Activated effector memory CD4-positive, alpha-beta T cell treated with Interleukin-2 at 50 U/mL for 16 hours (primary cell): ENCODE results near the gene C1GALT1C1.
"Not testable (repeated sequence)": the region's sequence is repeated elsewhere in the genome, so short reads cannot be mapped to it uniquely, and the experiment has no call there.

ENCODE experiments used
- DNase-seq: peaks from one replicate; pipeline ENCODE4 v3.0.0-alpha.2; 2020

The C1GALT1C1 gene

DNA sequence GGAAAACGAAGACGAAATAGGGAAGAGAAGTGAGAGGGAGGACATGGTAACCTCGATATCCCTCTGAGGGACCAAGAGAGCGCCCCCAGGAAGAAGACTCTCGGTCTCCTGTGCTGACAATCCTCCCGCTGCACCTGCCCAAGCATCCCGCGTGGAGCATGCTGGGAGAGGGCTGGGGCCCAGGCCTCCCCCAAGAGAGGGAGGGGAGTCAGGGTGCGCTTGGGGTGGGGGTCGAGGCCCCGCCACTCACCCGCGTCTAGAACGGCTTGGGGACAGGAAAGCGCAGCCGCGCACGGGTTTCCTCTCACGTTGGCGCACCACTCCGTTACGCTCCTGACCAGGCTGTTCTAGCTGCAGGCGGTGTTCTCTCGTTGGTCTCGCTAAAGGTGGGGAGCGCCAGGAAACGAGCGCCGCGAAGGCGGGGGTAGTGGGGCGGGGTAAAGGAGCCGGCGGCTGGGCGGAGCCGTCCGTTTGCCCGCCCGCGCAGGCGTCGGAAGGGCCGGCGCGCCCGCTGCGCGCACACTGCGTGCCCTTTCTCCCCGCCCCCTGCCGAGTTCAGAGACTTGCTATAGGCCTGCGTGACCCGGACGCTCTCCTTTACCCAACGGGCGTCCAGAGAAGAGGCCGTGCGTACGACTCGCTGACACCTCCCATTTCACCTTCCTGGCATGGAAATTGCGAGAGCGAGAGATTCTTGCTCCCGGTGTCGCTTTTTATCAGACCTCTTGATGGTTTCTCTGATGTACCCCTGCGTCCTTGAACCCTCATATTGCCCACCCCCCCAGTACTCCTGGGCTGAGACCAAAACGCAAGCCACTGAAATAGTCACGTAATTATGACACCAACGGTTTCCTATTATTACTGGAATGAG, at the start of gene C1GALT1C1:
Gene C1GALT1C1, minus strand, starts transcription at position 388 of the 871 bp plus-strand sequence. CDS start 2,888 bp downstream, outside the sequence.
- DNase-seq, result peak; percentile 87

DNA sequence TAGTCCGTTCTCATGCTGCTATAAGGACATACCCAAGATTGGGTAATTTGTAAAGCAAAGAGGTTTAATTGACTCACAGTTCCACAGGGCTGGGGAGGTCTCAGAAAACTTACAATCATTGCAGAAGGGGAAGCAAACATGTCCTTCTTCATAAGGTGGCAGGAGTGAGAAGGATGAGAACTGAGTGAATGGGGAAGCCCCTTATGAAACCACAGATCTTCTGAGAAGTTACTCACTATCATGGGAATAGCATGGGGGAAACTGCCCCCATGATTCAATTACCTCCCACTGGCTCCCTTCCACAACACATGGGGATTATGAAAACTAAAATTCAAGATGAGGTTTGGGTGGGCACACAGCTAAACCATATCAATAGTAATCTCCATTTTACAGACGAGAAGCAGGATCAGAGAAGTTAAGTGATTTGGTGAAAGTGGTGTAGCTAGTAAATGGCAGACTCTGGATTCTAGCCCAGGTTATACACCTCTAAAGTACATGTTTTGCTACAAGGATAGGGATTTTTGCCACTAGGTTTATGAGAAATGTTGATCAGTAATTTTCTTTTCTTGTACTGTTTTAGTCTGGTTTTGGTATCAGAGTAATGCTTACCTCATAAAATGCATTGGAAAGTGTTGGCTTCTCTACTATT, 47.3 kb upstream of the C1GALT1C1 start:
- DNase-seq, result no peak

DNA sequence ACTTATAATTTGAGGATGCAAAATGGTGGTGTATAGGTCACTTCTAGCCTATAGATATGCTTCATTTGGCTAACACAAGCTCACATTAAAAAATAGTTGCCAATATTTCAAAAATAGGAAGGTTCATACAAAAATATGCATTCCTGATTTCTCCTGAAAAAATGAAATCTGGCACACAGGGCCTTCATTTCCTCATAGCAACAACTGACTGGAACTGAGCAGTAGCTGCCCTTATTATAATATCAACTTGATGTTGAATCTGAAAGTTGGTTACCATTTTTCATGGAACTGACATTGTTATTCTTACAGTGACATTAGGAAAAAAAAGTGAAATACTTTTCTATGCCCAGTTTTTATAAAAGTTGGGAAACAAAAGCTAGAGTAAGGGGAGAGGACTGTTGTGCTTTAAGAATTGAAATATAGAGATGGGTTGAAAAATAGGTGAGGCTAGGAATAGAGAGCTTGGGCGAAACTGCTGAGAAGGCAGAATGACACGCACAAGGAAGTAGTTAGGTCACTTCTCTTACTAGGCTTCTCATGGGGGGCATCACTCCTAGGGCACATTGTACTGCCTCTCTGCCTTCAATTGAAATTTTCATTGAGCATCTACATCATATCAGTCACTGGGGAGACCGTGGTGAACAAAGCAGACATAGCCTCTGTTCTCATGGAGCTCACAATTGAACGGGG, 43.1 kb upstream of the C1GALT1C1 start:
- DNase-seq, result no peak

DNA sequence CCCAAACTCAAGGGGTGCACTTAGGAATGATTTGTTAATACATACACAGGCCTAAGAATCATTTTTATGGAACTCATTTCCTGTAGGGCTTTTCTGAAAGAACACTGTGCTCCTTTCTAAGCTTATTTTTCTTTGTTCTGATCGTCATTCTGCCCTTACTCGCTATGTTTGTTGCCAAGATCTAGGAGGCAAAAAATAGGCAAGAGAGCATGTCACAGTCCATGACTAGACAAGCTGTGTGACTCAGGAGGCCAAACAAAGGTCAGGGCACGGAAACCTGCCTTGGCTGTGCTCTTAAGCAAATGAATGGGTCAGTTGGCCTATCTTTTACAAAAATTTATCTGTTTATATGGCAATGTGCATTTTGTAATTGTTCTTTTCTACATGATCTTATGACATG, 42.5 kb upstream of the C1GALT1C1 start:
- no peak for DNase-seq

DNA sequence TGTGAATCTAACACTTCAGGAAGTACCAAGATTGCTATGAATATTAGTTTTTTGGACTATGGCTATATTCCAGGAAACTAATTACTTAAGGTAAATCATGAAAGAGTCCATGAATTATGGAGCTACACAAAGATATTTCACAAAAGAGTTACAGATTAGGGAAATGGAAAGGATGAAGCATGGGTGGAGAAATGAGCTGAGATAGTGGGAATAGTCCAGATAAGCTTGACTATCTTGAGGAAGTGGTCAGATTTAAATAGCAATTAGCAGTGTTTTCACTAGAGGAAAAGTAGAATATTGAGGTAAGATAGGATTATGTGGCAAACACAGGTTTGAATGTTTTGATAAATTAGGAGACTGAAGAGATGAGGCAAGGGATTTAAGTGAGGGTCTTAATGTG, 42.1 kb upstream of the C1GALT1C1 start:
- DNase-seq, result no peak

DNA sequence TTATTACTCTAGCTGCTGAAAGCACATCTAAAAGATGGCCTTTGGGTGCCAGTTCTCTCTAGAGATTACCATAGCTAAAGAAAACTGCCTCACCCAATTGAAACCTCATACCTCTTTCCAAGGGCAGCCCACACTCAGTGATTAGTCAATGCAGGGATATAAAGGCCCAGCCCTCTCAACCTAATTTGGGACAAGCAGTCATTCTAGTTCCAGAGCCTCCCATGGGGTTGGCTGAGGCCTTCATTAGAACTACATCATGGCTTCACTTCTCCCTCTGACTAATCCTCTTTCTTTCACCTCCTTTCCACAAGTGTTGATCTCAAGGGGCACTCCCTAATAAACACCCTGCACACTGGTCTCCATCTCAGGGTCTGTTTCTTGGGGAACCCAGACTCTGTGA, 38.5 kb upstream of the C1GALT1C1 start:
- no peak for DNase-seq

GRCh38 chrX:120664535-120664934, 34.7 kb upstream of the C1GALT1C1 start:
- not testable (repeated sequence) for DNase-seq

DNA sequence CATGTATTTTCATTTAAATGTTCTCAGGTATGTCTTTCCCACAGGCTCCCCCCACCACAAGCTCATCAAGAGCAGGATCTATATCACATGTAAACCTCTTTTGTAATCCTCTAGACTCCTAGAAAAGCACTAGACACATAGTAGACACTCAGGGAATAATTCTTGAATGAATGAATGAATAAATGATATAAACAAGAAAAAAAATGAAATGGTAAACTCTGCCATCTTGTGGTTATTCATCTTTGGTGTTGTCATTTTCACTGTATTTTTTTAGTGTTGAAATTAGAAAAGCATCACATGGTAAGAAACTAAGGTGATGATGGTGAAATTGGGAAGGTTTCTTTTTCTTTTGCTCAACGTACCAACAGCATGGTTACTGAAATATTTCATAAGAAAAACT, 34.2 kb upstream of the C1GALT1C1 start:
- no peak for DNase-seq

GRCh38 chrX:120662662-120663061, 32.8 kb upstream of the C1GALT1C1 start:
- no peak for DNase-seq

DNA sequence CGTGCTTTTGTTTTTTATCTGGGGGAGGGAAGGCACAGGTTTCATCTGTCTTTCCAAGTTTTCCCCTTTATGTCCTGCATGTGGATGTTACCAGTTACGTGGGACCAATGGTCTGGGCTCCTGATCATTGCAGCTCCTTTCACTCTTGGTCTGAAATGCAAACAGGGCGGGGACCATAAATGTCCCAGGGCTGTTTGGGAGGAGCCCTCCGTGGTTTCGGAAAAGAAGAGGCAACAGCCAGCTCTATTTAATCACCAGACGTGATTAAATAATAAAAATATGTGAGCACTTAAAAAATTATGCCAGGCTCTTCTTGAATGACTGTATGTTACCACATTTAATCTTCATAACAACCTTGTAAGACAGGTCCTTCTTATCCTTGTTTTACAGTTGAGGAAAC, 30.8 kb upstream of the C1GALT1C1 start:
- no peak for DNase-seq

GRCh38 chrX:120653000-120653399, 23.1 kb upstream of the C1GALT1C1 start:
- no peak for DNase-seq

GRCh38 chrX:120652256-120652655, 22.4 kb upstream of the C1GALT1C1 start:
- DNase-seq, result not testable (repeated sequence)

DNA sequence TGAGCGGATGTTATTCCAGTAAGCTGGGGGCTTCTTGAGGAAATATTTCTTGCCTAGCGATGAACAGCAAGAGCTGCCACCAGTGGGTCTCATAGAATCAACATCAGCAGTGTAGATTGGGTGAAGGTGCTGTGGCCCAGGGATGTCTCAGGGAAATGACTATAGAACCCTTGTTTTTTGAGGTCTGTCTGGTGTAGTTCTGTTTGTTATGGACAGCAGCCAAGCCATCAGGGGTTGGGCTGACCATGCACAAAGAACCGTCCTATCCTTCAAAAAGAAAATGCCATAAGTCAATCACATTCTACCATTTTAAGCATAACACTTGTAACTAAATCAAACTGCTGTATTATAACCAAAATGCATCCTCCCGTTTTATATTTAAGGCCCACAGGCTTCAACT, 17.3 kb upstream of the C1GALT1C1 start:
- no peak for DNase-seq

GRCh38 chrX:120642871-120643270, 13.0 kb upstream of the C1GALT1C1 start:
- DNase-seq, result no peak

DNA sequence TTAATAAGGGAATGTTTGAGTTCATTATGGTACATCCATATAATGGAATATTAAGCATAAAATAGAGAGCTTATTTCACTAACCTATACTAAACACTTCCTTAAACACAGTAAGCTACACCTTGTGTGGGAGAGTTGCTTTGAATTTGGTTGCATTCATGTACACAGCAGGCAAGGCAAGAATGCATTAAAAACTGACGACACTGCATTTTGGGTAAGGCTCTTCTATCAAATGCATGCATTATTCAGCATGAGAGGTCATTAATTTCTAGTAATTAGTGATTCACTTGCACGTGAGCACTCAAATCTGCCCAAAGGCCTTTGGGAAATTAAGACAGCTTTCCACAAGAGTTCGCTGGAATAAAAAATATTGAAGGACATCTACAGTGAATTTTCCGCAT, 8.8 kb upstream of the C1GALT1C1 start:
- no peak for DNase-seq

DNA sequence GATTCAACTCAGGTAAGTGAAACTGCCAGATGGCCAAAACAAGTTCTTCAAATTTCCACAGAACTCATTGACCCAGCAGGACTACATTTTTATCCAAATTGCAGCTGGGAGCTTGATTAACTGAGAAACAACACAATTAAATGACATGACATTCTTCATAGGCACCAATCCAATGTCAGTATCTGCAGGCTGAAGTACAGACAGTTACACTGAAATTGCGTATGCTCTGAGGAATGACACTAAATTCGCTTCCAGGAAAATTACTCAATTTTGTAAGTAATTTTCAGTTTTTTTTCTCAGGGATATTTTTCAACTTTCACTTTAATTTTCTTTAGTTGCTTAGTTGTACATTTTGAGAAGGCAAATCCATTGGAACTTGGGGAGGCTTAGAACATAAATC, 4.5 kb downstream of the C1GALT1C1 start:
- DNase-seq, result no peak

GRCh38 chrX:120617996-120618630, 11.7 kb downstream of the C1GALT1C1 start:
- DNase-seq, result no peak

DNA sequence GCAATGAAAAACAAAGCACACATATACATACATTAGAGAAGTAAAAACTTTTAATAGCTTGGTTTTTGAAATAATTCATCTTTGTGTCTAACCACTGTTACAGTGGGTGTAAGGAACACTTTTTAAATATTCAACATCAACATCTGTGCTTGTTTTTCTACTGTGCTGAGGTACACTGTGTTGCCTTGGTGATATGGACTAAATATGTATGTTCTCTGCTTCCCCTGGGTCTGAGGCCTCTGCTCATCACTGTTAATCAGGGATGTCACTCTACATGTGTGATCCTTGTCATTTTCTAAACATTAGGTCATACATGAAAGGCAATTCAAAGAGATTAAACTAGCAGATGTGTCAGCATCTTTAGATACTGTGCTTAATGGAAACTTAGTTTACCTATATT, 15.0 kb downstream of the C1GALT1C1 start:
- DNase-seq, result no peak

DNA sequence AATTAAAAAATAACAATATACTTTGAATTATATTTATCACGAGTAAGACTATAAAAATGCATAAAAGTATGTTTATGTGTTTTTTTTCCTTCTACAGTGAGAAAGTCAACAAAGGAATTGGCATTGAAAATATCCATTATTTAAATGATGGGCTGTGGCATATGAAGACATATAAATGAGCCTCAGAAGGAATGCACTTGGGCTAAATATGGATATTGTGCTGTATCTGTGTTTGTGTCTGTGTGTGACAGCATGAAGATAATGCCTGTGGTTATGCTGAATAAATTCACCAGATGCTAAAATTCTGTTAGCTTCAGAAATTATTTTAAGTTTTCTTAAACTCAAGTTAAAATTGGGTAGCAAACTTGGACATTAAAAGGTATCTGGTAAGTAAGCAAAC, 17.8 kb downstream of the C1GALT1C1 start:
- no peak for DNase-seq

DNA sequence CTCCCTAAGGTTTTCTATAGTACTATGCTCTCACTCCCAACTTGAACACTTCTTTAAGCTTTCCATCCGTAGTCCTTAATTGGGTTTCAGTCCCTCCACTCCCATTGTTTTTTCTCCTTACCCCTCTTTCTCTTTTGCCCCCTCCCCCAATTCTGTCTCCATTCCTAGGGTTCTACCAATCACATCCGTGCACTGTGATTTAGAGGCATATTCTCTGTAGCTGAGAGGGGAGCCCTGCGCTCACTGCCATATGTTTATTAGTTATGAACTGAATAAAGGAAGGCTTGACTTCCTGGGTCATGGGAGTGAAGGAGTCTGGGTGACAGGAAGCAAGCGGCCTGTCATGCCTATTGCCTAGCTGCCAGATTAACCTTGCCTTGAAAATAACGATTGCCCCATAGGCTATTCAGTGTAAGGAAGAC, 25.5 kb downstream of the C1GALT1C1 start:
- DNase-seq, result peak; percentile 2

GRCh38 chrX:120603707-120604360, 26.0 kb downstream of the C1GALT1C1 start, which contains the start of gene MCTS1:
MCTS1 (plus strand) TSS chrX:120604101; CDS start chrX:120604237, 136 bp downstream.
- DNase-seq, result peak; percentile 67

GRCh38 chrX:120585702-120586101, 44.2 kb downstream of the C1GALT1C1 start:
- no peak for DNase-seq
